Suprapubic skin (tissue), 4 donors: ENCODE data around the gene KLF9. TPM values are rescaled to one million over a fixed set of nuclear protein-coding genes. Genes with fewer than 3 reads are reported as not detected.
A peak's percentile ranks its signal among the peaks of the same experiment; 100 is the strongest.

Experiments used
- DNase-seq, 2 donors: peaks; one replicate each; pipeline ENCODE4 v3.0.0-alpha.2; 2019; ENCODE audit warnings: low spot score in 2 of 2
- H3K27ac ChIP-seq: fragments of 200-600 bp; sonication (generic); one replicate; pipeline ENCODE4 v1.5.1; 2019
- H3K27me3 ChIP-seq: fragments of 200-600 bp; sonication (generic); one replicate; pipeline ENCODE4 v1.5.1; 2019
- H3K36me3 ChIP-seq: fragments of 200-600 bp; sonication (generic); one replicate; pipeline ENCODE4 v1.5.1; 2019
- H3K4me1 ChIP-seq: fragments of 200-600 bp; sonication (generic); one replicate; pipeline ENCODE4 v1.5.1; 2019
- H3K4me3 ChIP-seq: fragments of 200-600 bp; sonication (generic); one replicate; pipeline ENCODE4 v1.5.1; 2019; ENCODE audit warnings: mild to moderate bottlenecking
- H3K9me3 ChIP-seq: fragments of 200-600 bp; sonication (generic); one replicate; pipeline ENCODE4 v1.5.1; 2019
- CTCF ChIP-seq, 2 donors: fragments of 200-600 bp in 1 of 2; fragments of 450-650 bp in 1 of 2; sonication (generic) in 1 of 2; IDR thresholded peaks; one replicate each; pipeline ENCODE4 v1.5.1; 2016 to 2019; ENCODE audit warnings: antibody characterized with exemption in 2 of 2, mild to moderate bottlenecking in 1 of 2, moderate library complexity in 1 of 2
- EP300 ChIP-seq: sonication (generic); formaldehyde crosslinking; IDR thresholded peaks from one replicate; pipeline ENCODE4 v1.6.1; 2017; ENCODE audit warnings: antibody characterized with exemption
- POLR2A ChIP-seq, 2 donors: fragments of 450-650 bp; IDR thresholded peaks; one replicate each; pipeline ENCODE4 v1.6.1; 2017; ENCODE audit warnings: antibody characterized with exemption in 2 of 2, mild to moderate bottlenecking in 2 of 2, moderate library complexity in 2 of 2
- POLR2AphosphoS5 ChIP-seq, 3 donors: sonication (generic); formaldehyde crosslinking; IDR thresholded peaks; one replicate each; pipeline ENCODE4 v1.6.1; 2017; ENCODE audit warnings: antibody characterized with exemption in 3 of 3
- WGBS: methylation state at CpG from one replicate; pipeline ENCODE4 v1.1.5; 2018; 5-methylcytosine and 5-hydroxymethylcytosine counted together
- total RNA-seq, 4 donors: library from RNA; depleted of rRNA; stranded (reverse); fragments of >200 nt; gene quantifications; one replicate each; pipeline ENCODE4 v1.1.0, GENCODE V29; 2016

KLF9 gene
- total RNA-seq, 4 donors from 2014 or later: 90.0 to 118 (median 109) TPM

GRCh38 chr9:70389621-70390266 lies 24.7 kb downstream of the KLF9 start:
- no peak for DNase-seq
- H3K4me1 ChIP-seq: peaks cover 52% of the 10 kb centered on the region
- 51% methylated on average over 10 of the region's 10 CpGs for WGBS

GRCh38 chr9:70389188-70389587 lies 25.3 kb downstream of the KLF9 start:
- Histone ChIP-seq H3K4me1 (peaks cover 48% of the 10 kb centered on the region), H3K36me3 (peaks cover 29% of the 10 kb centered on the region), H3K27me3 (no peaks in the 10 kb centered on the region), H3K27ac (no peak overlapping the region), H3K4me3 (no peak overlapping the region), H3K9me3 (no peaks in the 10 kb centered on the region)
- no peak for DNase-seq
- no peak for TF ChIP-seq POLR2AphosphoS5 (IDR thresholded peaks at IDR 0.05)
- WGBS: 84% methylated on average over 3 of the region's 3 CpGs

More at GRCh38 chr9:70389621-70390266, 24.7 kb downstream of the KLF9 start:
- H3K4me3 ChIP-seq: no peak overlapping the region
- H3K27ac ChIP-seq: no peak overlapping the region
- H3K9me3 ChIP-seq: no peaks in the 10 kb centered on the region
- no peaks in the 10 kb centered on the region for H3K27me3 ChIP-seq
- H3K36me3 ChIP-seq: peaks cover 26% of the 10 kb centered on the region
- TF ChIP-seq POLR2A (IDR thresholded peaks at IDR 0.05) (no peak), EP300 (no peak), POLR2AphosphoS5 (IDR thresholded peaks at IDR 0.05) (no peak), CTCF (IDR thresholded peaks at IDR 0.05) (no peak)

GRCh38 chr9:70387663-70388062 lies 26.8 kb downstream of the KLF9 start:
- no peaks in the 10 kb centered on the region for H3K27me3 ChIP-seq
- H3K27ac ChIP-seq: no peak overlapping the region
- H3K4me1 ChIP-seq: peaks cover 34% of the 10 kb centered on the region
- H3K9me3 ChIP-seq: no peaks in the 10 kb centered on the region
- DNase-seq: no peak
- H3K4me3 ChIP-seq: no peak overlapping the region
- peaks cover 33% of the 10 kb centered on the region for H3K36me3 ChIP-seq
- WGBS: 91% methylated on average over 23 of the region's 23 CpGs
- TF ChIP-seq POLR2A (IDR thresholded peaks at IDR 0.05) (no peak), POLR2AphosphoS5 (IDR thresholded peaks at IDR 0.05) (no peak), EP300 (no peak), CTCF (IDR thresholded peaks at IDR 0.05) (no peak)

- H3K27me3 ChIP-seq: no peaks in the 10 kb centered on the region
- DNase-seq: no peak
- H3K4me3 ChIP-seq: no peak overlapping the region
- H3K27ac ChIP-seq: no peak overlapping the region
- peaks cover 12% of the 10 kb centered on the region for H3K4me1 ChIP-seq
- TF ChIP-seq EP300 (no peak), CTCF (IDR thresholded peaks at IDR 0.05) (no peak), POLR2AphosphoS5 (IDR thresholded peaks at IDR 0.05) (no peak), POLR2A (IDR thresholded peaks at IDR 0.05) (no peak)
- no peaks in the 10 kb centered on the region for H3K9me3 ChIP-seq
- peaks cover 33% of the 10 kb centered on the region for H3K36me3 ChIP-seq
- WGBS: 62% methylated on average over 3 of the region's 3 CpGs
These were observed 29.0 kb downstream of the KLF9 start for GRCh38 chr9:70385426-70385825.

GRCh38 chr9:70382709-70383605 lies 31.5 kb downstream of the KLF9 start:
- H3K36me3 ChIP-seq: peaks cover 33% of the 10 kb centered on the region
- H3K4me3 ChIP-seq: no peak overlapping the region

More at GRCh38 chr9:70382709-70383605, 31.5 kb downstream of the KLF9 start:
- DNase-seq: no peak
- Histone ChIP-seq H3K4me1 (no peaks in the 10 kb centered on the region), H3K27me3 (no peaks in the 10 kb centered on the region), H3K27ac (no peak overlapping the region), H3K9me3 (no peaks in the 10 kb centered on the region)
- TF ChIP-seq CTCF (IDR thresholded peaks at IDR 0.05): no peak
- TF ChIP-seq POLR2AphosphoS5 (IDR thresholded peaks at IDR 0.05): peak in 1 of 3 donors; percentile 27
- 81% methylated on average over 9 of the region's 9 CpGs for WGBS
